GM19467 (cell line): ENCODE data around the gene MFSD6L.

Experiments
- ATAC-seq: cut with Tn5 transposase; IDR thresholded peaks from one replicate; pipeline ENCODE4 v1.9.1; 2021; ENCODE audit warnings: mild to moderate bottlenecking, moderate library complexity; ENCODE audit not compliant: unreplicated experiment

Gene MFSD6L

DNA sequence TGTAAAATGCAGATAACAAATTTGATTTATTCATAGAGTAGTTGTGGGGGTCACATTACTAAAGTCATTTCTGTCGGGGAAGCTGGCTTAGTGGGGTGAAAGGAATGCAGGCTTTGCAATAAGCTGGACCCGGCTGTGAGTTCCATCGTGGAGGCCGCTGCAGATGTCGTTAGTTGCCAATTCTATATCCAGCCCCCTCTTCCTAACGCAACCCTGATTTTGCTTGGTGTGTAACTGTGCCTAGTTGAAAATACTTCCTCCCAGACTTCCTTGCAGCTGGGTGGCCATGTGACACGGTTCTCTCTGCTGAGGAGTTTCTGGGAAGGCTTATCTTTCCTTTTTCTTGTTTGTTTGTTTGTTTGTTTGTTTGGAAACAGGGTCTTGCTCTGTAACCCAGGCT lies 4.5 kb downstream of the MFSD6L start:
- no peak for ATAC-seq

DNA sequence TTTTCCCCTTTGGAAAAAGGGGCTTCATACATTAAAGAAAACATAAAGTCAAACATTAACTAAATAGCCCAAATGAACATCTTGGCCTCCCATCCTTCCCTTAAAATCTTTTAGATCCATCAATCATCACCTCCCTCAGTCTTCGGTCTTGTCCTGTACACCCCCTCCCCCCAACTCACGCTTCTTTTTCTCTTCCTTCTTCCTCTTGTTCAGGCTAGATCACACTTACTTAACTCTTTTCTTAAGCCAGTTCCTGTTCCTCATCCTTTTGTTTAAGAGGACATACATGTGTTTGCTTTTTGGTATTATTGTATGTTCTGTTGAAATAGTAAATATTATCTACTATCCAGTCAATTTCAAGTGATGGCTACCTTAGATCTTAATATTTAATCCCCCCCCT lies 5.5 kb downstream of the MFSD6L start:
- no peak for ATAC-seq

DNA sequence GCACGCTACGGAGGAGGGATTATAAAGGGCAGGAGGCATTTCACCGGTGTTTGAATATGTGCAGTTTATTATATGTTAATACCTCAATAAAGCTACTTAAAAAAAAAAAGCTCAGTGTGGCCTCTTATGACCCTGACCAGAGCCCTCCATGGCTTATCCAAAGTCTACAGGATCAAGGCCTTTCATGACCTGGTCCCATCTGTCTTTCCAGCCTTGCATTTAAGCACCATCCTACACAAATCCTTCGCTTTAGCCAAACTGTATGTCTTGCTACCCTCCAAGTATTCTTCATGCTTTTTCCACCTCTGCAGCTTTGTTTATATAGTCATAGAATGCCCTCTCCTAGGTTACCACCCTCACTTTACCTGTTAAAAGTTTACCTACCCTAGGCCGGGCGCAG lies 6.5 kb downstream of the MFSD6L start:
- no peak for ATAC-seq

DNA sequence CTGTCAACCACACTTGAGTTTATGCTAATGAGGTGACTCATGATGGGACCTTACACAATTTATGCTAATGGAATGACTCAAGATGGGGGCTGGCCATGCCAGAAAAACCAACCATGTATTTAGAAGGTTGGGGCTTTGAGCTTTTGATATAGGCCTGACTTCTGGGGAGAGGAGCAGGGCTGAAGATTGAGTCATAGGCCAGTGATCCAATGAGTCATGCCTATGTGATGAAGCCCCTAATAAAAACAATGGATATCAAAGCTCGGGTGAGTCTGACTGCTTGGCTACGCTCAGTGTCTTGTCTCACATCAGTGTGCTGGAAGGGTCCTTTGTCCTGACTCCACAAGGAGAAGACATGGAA lies 7.3 kb downstream of the MFSD6L start:
- ATAC-seq = no peak

DNA sequence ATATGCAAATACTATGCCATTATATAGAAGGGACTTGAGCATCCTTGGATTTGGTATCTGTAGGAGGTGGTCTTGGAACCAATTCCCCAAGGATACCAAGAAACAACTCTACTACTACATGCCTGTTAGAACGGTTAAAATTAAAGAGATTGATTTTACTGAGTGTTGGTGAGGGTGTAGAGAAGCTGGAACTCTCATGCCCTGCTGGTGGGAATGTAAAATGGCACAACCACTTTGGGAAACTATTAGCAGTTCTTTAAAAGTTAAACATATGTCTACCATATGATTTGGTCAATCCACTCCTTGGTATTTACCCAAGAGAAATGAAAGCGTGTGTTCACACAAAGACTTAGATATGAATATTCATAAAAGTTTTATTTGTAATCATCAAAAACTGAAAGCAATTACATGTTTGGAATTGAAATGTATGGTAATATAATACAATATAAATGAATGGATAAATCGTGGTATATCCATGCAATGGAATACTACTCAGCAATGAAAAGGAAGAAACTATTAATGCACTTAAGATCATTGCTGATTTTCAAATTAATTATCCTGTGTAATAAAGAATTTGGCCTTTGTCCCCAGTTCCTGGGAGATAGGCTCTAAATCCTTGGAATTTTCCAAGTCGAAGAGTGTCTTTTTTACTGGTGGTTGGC lies 7.8 kb downstream of the MFSD6L start:
- no peak for ATAC-seq

GRCh38 chr17:8789743-8790142 lies 9.4 kb downstream of the MFSD6L start:
- ATAC-seq = no peak

DNA sequence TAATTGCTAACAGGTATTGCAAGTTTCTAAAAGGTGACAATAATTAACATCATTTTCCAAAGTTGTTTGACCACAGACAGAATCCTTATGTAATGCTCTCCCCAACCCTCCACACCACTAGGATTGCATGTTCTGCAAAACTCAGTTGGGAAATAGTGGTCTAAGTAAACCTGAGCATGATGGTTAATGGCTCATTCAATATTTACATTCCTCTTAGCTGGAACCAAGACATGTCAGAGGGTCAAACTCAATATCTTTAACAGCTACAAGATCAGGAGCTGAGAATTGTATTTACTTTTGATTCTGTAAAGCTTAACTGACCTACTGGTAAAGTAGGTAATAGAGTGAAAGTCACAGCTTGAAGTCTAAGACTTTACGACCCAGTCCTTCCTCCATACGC lies 10.2 kb downstream of the MFSD6L start:
- no peak for ATAC-seq

- no peak for ATAC-seq
These were observed 13.4 kb downstream of the MFSD6L start for GRCh38 chr17:8785547-8786413.

- ATAC-seq = no peak
These were observed 17.0 kb downstream of the MFSD6L start for GRCh38 chr17:8782176-8782575.

GRCh38 chr17:8781776-8782175 lies 17.4 kb downstream of the MFSD6L start:
- no peak for ATAC-seq

DNA sequence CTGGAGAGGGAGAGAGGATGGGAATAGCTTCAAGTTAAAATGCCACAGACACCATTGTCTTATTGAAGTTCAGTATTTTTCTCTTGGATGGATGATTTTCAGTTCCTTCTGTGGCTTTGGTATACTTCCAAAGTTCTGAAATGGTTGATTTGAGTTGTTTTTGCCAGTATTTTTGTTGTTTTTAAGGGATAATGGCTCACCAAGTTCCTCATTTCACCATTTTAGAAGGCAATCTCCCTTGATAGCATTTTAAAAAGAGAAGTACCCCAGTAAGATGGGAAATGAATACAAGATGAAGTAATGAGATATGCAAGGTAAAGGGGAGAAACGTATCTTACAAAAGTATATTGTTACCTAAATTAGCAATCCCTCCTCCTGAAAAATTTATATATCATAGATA lies 22.3 kb downstream of the MFSD6L start:
- no peak for ATAC-seq

- no peak for ATAC-seq
These were observed 22.9 kb downstream of the MFSD6L start for GRCh38 chr17:8776248-8776647.

DNA sequence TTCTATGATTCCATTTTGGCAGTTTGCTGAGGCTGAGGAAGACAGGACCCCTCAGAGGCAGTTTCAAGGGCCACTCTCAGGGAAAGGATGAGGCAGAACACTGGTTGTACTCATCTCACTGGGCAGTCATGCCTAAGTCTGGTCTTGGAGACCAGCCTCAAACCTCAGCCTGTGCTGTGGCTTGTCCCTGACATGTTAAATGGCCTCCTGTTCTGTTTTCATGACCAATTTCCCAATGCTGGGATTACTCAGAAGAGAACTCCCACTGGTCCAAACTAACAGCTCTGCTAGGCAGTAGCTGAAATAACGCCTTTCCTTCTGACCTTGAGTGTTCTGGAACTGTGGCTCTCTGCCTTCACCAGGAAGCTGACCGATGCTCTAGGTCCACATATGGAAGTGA lies 32.4 kb downstream of the MFSD6L start:
- no peak for ATAC-seq

DNA sequence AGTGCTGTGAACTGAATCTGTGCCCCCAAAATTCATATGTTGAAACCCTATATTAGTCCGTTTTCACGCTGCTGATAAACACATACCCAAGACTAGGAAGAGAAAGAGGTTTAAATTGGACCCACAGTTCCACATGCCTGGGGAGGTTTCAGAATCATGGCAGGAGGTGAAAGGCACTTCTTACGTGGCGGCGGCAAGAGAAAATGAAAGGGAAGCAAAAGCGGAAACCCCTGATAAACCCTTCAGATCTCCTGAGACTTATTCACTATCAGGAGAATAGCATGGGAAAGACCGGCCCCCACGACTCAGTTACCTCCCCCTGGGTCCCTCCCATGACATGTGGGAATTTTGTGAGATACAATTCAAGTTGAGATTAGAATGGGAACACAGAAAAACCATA lies 37.2 kb downstream of the MFSD6L start:
- ATAC-seq = no peak

DNA sequence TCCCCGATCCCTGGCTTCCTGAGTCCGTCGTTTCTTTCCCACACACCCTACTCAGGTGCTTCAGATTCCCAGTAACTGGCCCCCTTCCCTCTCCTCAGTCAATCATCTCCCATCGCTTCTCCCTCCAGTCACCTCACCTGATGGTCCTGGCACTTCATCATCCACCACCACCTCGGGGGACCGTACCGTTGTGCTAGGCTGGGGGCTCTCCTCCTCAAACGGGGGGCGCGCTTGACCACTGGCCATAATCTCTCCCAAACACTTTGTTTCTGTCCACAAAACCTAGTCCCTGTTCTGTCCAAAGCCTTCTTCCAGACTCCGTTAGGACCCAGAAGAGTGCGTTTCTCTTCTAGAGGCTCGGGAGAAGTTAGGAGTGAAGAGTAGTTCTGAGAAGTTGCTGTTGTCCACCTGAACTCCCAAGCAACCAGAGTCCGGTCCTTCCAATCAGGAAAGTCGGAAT lies 41.0 kb downstream of the MFSD6L start, which contains the start of gene SPDYE4:
Gene SPDYE4, minus strand, starts transcription at position 410 of the 460 bp plus-strand sequence. Its CDS starts 164 bp downstream, at position 246.
- ATAC-seq = no peak

DNA sequence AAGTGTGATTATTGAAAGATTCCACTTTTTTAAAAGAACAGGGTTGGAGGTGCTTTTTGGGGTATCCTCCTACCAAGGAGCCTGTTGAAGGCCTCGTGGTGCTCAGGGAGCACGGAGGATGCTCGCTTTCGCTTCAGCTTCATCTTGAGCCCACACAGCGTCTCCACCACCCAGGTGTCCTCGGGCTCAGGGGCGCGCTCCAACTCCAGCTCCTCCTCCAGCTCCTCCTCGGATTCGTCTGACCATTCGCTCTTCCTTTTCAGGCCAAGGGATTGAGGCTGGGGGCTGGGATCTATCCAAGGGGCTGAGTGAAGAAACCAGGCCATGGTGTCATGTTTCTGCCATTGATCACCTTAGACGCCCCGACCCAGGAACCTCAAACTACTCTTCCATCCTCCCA lies 42.0 kb downstream of the MFSD6L start:
- no peak for ATAC-seq

DNA sequence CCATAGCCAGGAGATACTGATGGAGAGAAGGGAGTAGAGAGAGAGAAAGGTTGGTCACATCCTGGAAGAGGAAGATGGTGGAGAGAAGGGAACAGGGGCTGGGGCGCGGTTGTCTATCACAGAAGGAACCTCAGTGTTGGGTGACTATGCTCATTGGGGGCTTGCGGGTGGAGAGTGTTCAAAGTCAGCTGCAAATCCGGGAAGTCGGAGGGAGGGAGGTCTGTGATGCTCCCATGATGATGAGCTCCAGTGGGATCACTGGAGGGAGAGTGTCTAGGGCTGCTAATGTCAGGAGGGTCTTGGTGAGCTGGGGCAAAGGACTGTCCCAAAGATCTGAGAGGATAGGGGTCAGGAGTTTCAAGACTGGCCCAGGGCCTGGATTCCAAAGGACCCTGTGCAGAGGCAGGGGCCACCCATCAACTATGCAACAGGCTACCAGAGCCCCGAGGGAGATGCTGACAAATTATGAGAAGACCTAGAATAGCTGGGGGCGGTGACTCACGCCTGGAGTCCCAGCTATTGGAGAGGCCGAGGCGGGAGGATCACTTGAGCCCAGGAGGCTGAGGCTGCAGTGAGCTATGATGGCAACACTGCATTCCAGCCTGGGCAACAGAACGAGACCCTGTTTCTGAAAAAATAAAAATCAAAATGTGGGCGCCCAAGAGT lies 43.4 kb downstream of the MFSD6L start:
- ATAC-seq = no peak

DNA sequence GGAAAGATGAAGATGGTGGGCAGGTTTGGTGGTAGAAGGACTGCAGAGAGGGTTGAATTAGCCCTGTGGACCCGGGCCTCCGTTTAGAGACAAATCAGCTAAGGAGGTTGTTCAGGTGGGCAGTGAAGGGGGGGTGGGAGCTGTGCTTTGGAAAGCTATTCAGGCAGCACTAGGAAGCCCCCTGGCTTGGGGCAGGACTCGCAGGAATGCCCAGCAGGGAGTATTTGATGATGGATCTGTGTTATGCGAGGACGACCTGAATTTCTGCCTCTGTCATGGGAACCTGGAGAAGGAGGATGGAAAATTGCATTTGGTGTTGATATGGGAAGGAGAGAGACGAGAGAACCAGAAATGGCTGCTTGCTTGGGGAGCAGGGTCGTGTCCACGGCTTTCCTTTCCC lies 44.3 kb downstream of the MFSD6L start:
- no peak for ATAC-seq

GRCh38 chr17:8753976-8754440 lies 45.2 kb downstream of the MFSD6L start:
- ATAC-seq = no peak

- no peak for ATAC-seq
These were observed 45.8 kb downstream of the MFSD6L start for GRCh38 chr17:8753136-8753975.

GRCh38 chr17:8749616-8750015 lies 49.5 kb downstream of the MFSD6L start:
- ATAC-seq = no peak
